Effector CD4-positive, alpha-beta T cell (primary cell): ENCODE data around the gene PKM.
"Not testable (repeated sequence)": the region's sequence is repeated elsewhere in the genome, so short reads cannot be mapped to it uniquely, and the experiment has no call there.

Source experiments
- DNase-seq: peaks from one replicate; pipeline ENCODE4 v3.0.0-alpha.2; 2020
- total RNA-seq: gene quantifications from one replicate; lab custom pipeline; 2026; lab: John Stamatoyannopoulos, UW

PKM gene
- total RNA-seq, result 266 reads per million, percentile 94 among the genes with 10 or more reads in this experiment

- DNase-seq, result peak; percentile 85
These were observed at the start of gene PKM for GRCh38 chr15:72231066-72231832. Gene PKM (minus strand): TSS chr15:72231190. CDS start chr15:72219097, 12,093 bp downstream.

- no peak for DNase-seq
These were observed 49.8 kb upstream of the PKM start for GRCh38 chr15:72280751-72281150.

DNA sequence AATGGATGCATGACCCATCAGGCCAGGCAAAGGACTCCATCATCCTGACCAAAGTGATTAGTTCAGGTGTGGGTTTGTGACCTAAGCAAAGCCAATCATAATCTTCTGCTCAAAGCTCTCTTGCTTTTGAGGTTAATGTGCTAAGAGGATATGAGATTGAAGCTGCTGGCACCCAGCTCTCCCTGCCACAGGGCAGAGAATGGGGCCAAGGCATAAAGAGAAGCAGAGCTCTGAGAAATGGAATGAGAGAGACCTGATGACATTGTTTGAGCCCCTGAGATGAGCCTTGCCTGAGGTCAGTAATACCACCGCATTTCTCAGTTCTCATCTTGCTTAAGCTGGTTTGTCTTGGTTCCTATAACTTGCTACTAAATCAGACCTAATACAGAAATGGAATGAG is 47.7 kb upstream of the PKM start:
- no peak for DNase-seq

DNA sequence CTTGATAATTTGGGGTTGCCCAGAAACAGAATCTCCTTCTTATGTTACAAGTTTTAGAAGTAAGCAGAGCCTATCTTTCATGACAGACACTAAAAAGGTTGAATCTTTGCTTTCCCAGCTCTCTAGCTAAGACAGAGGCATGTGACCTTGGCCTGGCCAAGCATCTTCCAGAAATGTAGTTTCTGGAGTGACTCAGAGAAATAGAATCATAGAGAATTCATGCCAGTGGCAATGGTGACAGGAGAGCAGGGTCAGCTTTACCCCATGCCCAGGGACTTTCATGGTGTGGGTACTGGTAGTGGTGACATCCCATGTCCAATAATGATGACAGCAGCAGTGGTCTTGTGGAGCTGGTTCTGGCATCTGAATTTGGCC is 45.3 kb upstream of the PKM start:
- DNase-seq, result no peak

DNA sequence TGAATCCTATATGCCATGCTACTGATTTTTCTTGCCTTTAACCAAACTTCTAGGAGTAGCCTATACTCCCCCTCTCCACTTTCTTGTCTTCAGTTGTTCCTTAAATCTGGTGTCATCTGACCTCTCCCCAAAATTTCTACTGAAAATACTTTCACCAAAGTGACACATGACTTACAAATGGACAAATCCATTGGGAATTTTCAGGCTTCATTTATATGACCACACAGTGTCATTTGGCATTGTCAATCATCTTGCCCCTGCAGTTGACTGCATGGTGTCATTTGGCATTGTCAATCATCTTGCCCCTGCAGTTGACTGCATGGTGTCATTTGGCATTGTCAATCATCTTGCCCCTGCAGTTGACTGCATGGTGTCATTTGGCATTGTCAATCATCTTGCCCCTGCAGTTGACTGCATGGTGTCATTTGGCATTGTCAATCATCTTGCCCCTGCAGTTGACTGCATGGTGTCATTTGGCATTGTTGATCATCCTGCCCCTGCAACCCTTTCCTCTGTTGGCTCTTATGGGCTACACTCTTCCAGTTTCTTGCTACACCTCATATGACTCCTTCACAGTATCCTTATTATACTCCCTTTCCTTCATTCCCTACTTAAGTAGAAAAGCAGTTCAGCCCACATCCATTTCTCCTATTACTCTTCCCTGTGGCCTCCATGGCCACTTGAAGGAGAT is 44.8 kb upstream of the PKM start:
- not testable (repeated sequence) for DNase-seq

- no peak for DNase-seq
These were observed 42.0 kb upstream of the PKM start for GRCh38 chr15:72272997-72273352.

- peak; percentile 97 for DNase-seq
These were observed 41.4 kb upstream of the PKM start, which contains the start of gene PARP6 for GRCh38 chr15:72272213-72272996. Gene PARP6 (minus strand): TSS chr15:72272554. CDS start chr15:72267477, 5,077 bp downstream.

- DNase-seq, result no peak
These were observed 40.9 kb upstream of the PKM start for GRCh38 chr15:72271895-72272212.

DNA sequence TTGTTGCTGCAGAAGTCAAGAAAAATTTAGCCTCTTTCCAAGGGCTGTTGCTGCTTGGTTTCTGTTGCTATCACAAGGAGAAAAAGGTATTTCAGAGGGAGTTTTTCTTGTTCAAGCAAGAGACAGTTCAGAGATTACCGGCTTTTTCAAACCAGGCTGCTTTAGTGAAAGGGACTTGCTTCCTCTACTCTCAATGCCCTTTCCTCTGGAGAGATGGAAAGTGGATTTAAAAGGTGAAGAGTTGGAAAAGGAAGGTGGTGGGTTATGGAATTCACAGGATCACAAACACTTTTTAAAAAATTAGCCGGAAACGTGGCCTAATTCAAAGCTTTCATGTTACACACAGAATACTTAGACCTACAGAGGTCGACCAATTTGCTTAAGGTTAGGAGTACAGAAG is 40.2 kb upstream of the PKM start:
- DNase-seq, result no peak

DNA sequence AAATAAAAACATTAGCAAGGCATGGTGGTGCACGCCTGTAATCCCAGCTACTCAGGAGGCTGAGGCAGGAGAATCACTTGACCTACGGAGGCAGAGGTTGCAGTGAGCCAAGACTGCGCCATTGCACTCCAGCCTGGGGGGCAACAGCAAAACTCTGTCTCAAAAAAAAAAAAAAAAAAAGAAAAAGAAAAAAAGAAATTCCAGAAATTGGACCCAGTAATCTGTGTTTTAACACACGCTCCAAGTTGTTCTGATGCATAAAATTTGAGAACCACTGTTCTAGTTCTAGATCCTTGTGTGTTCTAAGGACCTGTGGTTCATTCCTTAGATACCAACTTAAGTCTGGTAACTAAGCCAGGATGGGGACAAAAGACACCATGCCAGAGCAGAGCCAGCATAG is 38.7 kb upstream of the PKM start:
- DNase-seq, result no peak

- no peak for DNase-seq
These were observed 34.0 kb upstream of the PKM start for GRCh38 chr15:72265031-72265430.

DNA sequence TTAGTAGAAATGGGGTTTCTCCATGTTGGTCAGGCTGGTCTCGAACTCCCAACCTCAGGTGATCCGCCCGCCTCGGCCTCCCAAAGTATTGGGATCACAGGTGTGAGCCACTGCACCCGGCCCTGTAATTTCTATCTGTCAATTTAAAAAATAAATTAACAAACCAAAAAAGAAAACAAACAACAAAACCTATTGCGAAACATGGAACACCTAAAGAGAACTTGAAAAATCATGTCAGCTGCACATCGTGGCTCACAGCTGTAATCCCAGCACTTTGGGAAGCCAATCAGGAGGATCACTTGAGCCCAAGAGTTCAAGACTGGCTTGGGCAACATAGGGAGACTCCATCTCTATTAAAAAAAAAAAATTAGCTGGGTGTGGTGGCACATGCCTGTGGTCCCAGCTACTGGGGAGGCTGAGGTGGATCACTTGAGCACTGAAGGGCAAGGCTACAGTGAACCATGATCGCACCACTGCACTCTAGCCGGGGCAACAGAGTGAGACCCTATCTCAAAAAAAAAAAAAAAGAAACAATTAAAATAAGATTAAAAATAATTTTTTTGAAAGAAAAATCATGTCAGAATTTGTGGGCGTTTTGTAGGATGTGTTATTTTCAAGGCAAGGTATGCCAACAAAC is 21.8 kb upstream of the PKM start:
- no peak for DNase-seq

DNA sequence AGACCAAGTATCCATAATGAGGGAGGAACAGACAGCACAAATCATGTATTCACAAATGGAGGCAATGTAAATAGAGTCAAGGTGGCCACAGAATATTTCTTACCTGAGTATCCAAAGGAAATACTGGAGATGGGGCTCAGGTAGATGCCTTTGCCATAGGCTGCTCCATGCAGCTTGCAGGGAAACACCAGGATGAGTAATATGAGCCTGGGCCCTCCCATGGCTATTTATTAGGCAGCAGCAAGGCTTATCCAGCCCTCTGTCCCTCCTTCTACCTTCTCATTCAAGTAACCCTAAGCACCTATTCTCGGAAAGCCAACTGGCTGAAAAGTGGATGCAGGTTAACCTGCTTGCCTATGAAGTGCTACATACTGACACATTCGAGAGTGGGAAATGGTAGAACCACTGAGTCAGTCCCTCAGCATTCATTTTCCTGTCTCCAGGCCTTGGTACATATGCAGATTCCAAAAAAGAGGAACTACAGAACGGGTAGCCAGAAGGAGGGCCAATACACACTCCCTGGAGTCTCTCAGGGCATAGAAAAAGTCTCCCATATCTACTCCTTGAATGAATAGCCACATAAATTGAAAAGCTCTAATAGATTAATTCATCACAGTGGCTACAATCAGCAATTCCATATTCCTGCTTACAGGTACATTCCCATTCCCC is 18.3 kb upstream of the PKM start:
- no peak for DNase-seq

DNA sequence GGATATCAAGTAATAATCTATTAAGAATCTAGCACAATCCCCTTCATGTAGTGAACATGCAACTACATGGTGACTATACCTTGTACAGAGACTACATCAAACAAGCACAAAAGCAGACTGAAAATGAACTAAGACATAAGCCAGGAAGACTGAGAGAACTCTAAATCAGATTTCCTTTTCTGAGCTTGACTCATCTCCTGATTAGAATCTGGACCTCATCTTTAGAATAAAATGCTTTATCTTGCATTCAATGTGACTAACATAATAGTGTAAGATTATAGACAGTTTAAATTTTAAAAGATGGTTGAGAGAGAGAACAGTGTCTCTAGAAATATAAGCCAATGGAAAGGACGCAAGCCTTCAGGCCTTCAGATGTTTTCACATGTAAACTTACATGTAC is 17.5 kb upstream of the PKM start:
- no peak for DNase-seq

GRCh38 chr15:72242775-72243370 is 11.9 kb upstream of the PKM start:
- no peak for DNase-seq

DNA sequence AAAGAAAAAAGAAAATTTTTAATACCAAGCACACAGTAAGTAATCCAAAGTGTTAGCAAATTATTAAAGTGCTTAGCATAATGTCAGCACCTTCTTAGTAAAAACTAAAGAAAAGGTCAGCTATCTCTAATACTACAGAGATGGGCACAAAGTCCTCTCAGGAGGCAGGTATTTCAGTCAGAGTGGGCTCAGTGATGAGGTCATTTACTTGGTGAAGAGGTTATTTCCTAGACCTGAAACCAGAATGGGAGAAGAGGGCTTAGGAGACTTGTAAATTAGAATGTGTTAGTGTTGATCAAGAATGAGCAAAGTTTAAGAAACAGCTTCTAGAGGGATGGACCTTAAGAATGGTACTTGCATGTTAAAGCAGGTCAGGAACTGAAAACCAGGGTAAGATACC is 8.7 kb upstream of the PKM start:
- DNase-seq, result no peak

DNA sequence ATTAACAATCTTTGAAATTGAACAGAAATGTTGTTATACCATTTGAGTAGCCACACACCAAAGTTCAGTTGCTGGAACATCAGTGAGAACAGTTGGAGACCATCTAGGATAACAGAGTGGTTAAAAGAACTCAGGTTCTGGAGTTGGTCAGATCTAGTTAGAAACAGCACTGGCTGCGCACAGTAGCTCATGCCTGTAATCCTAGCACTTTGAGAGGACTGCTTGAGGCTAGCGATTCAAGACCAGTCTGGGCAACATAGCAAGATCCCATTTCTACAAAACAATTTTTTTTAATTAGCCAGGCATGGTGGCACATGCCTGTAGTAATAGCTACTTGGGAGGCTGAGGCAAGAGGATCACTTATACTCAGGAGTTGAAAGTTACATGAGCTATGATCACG is 7.6 kb upstream of the PKM start:
- DNase-seq, result no peak

DNA sequence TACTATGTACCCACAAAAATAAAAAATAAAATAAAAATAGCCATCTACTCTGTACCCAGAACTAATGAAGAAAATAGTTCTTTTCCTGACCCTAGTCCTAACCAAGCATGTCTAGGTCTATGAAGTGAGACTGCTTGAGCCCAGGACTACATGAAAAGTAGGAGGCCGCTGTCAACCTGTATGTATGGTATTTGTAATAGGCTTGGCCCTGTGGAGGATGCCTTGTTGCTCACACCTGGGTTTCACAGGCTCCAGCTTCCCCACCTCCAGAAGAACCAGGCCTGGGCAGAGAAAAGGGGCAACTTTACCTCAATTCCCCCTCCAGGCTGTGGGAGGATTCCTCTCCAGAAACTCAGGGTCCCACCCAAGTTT is 6.8 kb upstream of the PKM start:
- no peak for DNase-seq

- DNase-seq, result peak; percentile 14
These were observed 6.3 kb upstream of the PKM start for GRCh38 chr15:72237029-72237852.

DNA sequence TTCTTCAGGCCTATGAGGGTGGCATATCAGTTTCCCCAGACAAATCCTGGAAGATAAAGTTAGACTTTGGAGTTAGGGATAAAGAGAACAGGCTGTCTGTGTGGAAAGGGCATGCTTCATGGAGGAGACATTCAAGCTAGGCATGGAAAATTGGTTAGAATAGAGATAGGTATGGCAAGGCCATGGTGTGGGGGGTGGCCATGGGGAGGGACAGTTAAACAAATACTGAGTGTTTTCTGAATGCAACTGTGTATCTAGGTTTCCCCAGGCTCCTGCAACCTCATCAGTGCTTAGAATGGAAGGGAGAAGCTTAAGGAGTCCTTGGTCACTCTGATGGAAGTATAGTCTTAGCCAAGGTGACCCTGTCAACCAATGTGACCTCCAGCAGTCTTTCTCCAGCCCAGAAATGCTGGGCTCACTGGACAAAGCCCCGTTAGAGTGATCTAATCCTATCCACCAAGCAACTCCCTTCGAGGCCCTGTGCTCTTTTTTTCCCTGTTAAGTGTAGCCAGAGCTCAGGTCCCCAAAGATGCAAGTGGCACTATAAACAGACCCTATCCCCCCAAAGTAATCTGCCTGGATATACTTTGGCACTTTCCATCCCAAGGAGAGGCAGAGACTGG is 5.5 kb upstream of the PKM start:
- DNase-seq, result no peak

- no peak for DNase-seq
These were observed 4.3 kb upstream of the PKM start for GRCh38 chr15:72235298-72235697.
